Endothelial cell of umbilical vein (primary cell): ENCODE measurements around the gene RAB37.

Source experiments
- CTCF ChIP-seq, 2 donors: IDR thresholded peaks; 1 replicate in 1 of 2; 2 replicates in 1 of 2; pipeline ENCODE4 v1.5.1; 2011; ENCODE audit warnings: low read length in 2 of 2, mild to moderate bottlenecking in 2 of 2, moderate library complexity in 2 of 2, control low read depth in 1 of 2, inconsistent platforms in 1 of 2, low read depth in 1 of 2; ENCODE audit not compliant: insufficient read depth in 1 of 2; ENCODE audit errors: extremely low read depth in 1 of 2
- FOS ChIP-seq: IDR thresholded peaks from 2 replicates; pipeline ENCODE4 v1.6.1; 2011; ENCODE audit warnings: mild to moderate bottlenecking, low read length, moderate library complexity, borderline replicate concordance; ENCODE audit not compliant: insufficient read depth
- GATA2 ChIP-seq: IDR thresholded peaks from 2 replicates; pipeline ENCODE4 v1.7.0; 2011; ENCODE audit warnings: low read depth, mild to moderate bottlenecking, moderate library complexity, mixed read lengths, low read length; ENCODE audit not compliant: insufficient read length, insufficient read depth
- MAX ChIP-seq: IDR thresholded peaks from 2 replicates; pipeline ENCODE4 v1.6.1; 2011; ENCODE audit not compliant: insufficient read depth, insufficient read length
- POLR2A ChIP-seq: IDR thresholded peaks from 2 replicates; pipeline ENCODE4 v1.6.1; 2012; ENCODE audit warnings: low read depth, mild to moderate bottlenecking, control low read depth, low read length
- POLR2AphosphoS5 ChIP-seq: IDR thresholded peaks from 2 replicates; pipeline ENCODE4 v1.6.1; 2012; ENCODE audit warnings: low read depth, mild to moderate bottlenecking, control low read depth, low read length, moderate library complexity; ENCODE audit not compliant: insufficient read depth

GRCh38 chr17:74776044-74776962 is 39.2 kb downstream of the RAB37 start, which contains the start of gene NAT9:
- TF ChIP-seq POLR2A (peak; percentile 47), CTCF (IDR thresholded peaks at IDR 0.05; ENCODE audit: extremely low read depth in 1 of 2, insufficient read depth in 1 of 2, low read depth in 1 of 2, low read length in 2 of 2) (no peak), MAX (peak; percentile 67), GATA2 (no peak), POLR2AphosphoS5 (peak; percentile 67), FOS (no peak)
